ENCODE results near the gene ALG12. TPM values are rescaled to one million over a fixed set of nuclear protein-coding genes. Genes with fewer than 3 reads are reported as not detected.

The ALG12 gene
- total and polyA plus RNA-seq, 2 experiments from 2014 or later = 18.7 to 23.3 TPM

- peaks cover 9% of the 10 kb centered on the region for H3K27me3 ChIP-seq (ENCODE audit: insufficient read depth)
- H3K4me3 Mint-ChIP-seq = no peak overlapping the region
- no peak overlapping the region for H2AFZ ChIP-seq
- H3K36me3 ChIP-seq (ENCODE audit: insufficient read depth) = no peaks in the 10 kb centered on the region
- no peaks in the 10 kb centered on the region; the same call in 1 of the 2 replicates for H3F3A ChIP-seq (replicated peaks; ENCODE audit: low read depth)
- H3K27ac Mint-ChIP-seq = no peak overlapping the region
- H3K27me3 Mint-ChIP-seq (ENCODE audit: insufficient read depth, low read depth, poor library complexity) = peaks cover 18% of the 10 kb centered on the region
- H3K9me2 ChIP-seq (ENCODE audit: insufficient read depth) = no peaks in the 10 kb centered on the region
- H3K4me3 ChIP-seq = no peak overlapping the region
- peaks cover 4% of the 10 kb centered on the region; the same call in 2 of the 3 replicates for H3K36me3 Mint-ChIP-seq (ENCODE audit: low read depth)
- TF ChIP-seq STAT1 (IDR thresholded peaks at IDR 0.05; ENCODE audit: unreplicated experiment) (no peak), ZNF462 (CRISPR knock-in tag; IDR thresholded peaks at IDR 0.05) (no peak), ETS1 (IDR thresholded peaks at IDR 0.05) (no peak), CTCF (conservative IDR thresholded peaks at IDR 0.05; ENCODE audit: low read depth in 2 of 2) (no peak), EZH2 (IDR thresholded peaks at IDR 0.05; ENCODE audit: low read depth, unreplicated experiment) (no peak), CREB1 (CRISPR knock-in tag; IDR thresholded peaks at IDR 0.05; ENCODE audit: low read depth) (no peak), NANOG (IDR thresholded peaks at IDR 0.05; ENCODE audit: borderline replicate concordance) (no peak), EZH2phosphoT487 (IDR thresholded peaks at IDR 0.05; ENCODE audit: unreplicated experiment) (no peak), REST (IDR thresholded peaks at IDR 0.05; ENCODE audit: unreplicated experiment) (no peak), JUNB (IDR thresholded peaks at IDR 0.05; ENCODE audit: unreplicated experiment) (no peak), ZNF114 (CRISPR knock-in tag; IDR thresholded peaks at IDR 0.05) (no peak), POLR2AphosphoS5 (IDR thresholded peaks at IDR 0.05; ENCODE audit: low read depth) (no peak)
- no peak for DNase-seq (ENCODE audit: low spot score)
- H3K9me3 Mint-ChIP-seq = no peaks in the 10 kb centered on the region
- no peaks in the 10 kb centered on the region; the same call in 1 of the 2 replicates for H3K4me1 ChIP-seq (ENCODE audit: insufficient read depth)
- peaks cover 19% of the 10 kb centered on the region for H3K4me1 Mint-ChIP-seq
- no peaks in the 10 kb centered on the region for H4K20me1 ChIP-seq (replicated peaks; ENCODE audit: insufficient read depth)
- H3K4me2 ChIP-seq = no peak overlapping the region
- ATAC-seq = no peak
- no peak overlapping the region for H3K27ac ChIP-seq (ENCODE audit: low read depth)
- no peaks in the 10 kb centered on the region for H3K79me2 ChIP-seq (replicated peaks; ENCODE audit: insufficient read depth)
Observed at GRCh38 chr22:49926916-49927315, 8.7 kb upstream of the ALG12 start.

All from GM23338 (cell line).